GM23338 (cell line): Measurements from ENCODE around the gene CHIA. TPM values are rescaled to one million over a fixed set of nuclear protein-coding genes. Genes with fewer than 3 reads are reported as not detected.

Experiments used
- ATAC-seq: fragments of 200-7000 bp; cut with Tn5 transposase; 3 replicates; pipeline ENCODE4 v1.9.1; 2020
- DNase-seq: peaks from one replicate; pipeline ENCODE4 v3.0.0-alpha.2; 2015; ENCODE audit warnings: low spot score
- H2AFZ ChIP-seq: fragments of 200-600 bp; sonication (generic); 2 replicates; pipeline ENCODE4 v1.8.0; 2016; ENCODE audit warnings: antibody characterized with exemption, mild to moderate bottlenecking, moderate library complexity
- H3F3A ChIP-seq: fragments of 200-600 bp; sonication (generic); replicated peaks from 2 replicates; pipeline ENCODE4 v1.8.0; 2017; ENCODE audit warnings: antibody characterized with exemption, mixed run types, low read depth
- H3K27ac ChIP-seq: fragments of 200-600 bp; sonication (generic); 2 replicates; pipeline ENCODE4 v1.6.1; 2016; ENCODE audit warnings: low read depth
- H3K27me3 ChIP-seq: fragments of 200-600 bp; sonication (generic); 2 replicates; pipeline ENCODE4 v1.8.0; 2016; ENCODE audit warnings: mild to moderate bottlenecking, mixed run types, moderate library complexity; ENCODE audit not compliant: insufficient read depth
- H3K36me3 ChIP-seq: fragments of 200-600 bp; sonication (generic); 2 replicates; pipeline ENCODE4 v1.8.0; 2016; ENCODE audit warnings: mild to moderate bottlenecking; ENCODE audit not compliant: insufficient read depth
- H3K4me1 ChIP-seq: fragments of 200-600 bp; sonication (generic); 2 replicates; pipeline ENCODE4 v1.8.0; 2016; ENCODE audit warnings: mild to moderate bottlenecking, moderate library complexity; ENCODE audit not compliant: insufficient read depth
- H3K4me2 ChIP-seq: fragments of 200-600 bp; sonication (generic); 2 replicates; pipeline ENCODE4 v1.7.1; 2017; ENCODE audit warnings: mixed run types
- H3K4me3 ChIP-seq: fragments of 200-600 bp; sonication (generic); 2 replicates; pipeline ENCODE4 v1.6.1; 2016; ENCODE audit warnings: mixed run types
- H3K79me2 ChIP-seq: fragments of 200-600 bp; sonication (generic); replicated peaks from 2 replicates; pipeline ENCODE4 v1.8.0; 2017; ENCODE audit warnings: mild to moderate bottlenecking; ENCODE audit not compliant: insufficient read depth
- H3K9me2 ChIP-seq: fragments of 200-600 bp; sonication (generic); 2 replicates; pipeline ENCODE4 v1.8.0; 2017; ENCODE audit not compliant: insufficient read depth
- H4K20me1 ChIP-seq: fragments of 200-600 bp; sonication (generic); replicated peaks from 2 replicates; pipeline ENCODE4 v1.8.0; 2017; ENCODE audit warnings: mild to moderate bottlenecking; ENCODE audit not compliant: insufficient read depth
- H3K27ac Mint-ChIP-seq: 2 replicates; pipeline ENCODE4 v1.8.0; 2020; ENCODE audit warnings: inconsistent platforms, mild to moderate bottlenecking, moderate library complexity, mixed read lengths
- H3K27me3 Mint-ChIP-seq: 3 replicates; pipeline ENCODE4 v1.8.0; 2022; ENCODE audit warnings: low read depth, mild to moderate bottlenecking, moderate library complexity, mixed read lengths, inconsistent platforms; ENCODE audit not compliant: insufficient read depth, poor library complexity
- H3K36me3 Mint-ChIP-seq: 3 replicates; pipeline ENCODE4 v1.8.0; 2021; ENCODE audit warnings: low read depth, mild to moderate bottlenecking, inconsistent platforms, moderate library complexity, mixed read lengths
- H3K4me1 Mint-ChIP-seq: 3 replicates; pipeline ENCODE4 v1.8.0; 2020; ENCODE audit warnings: mild to moderate bottlenecking, inconsistent platforms, mixed read lengths
- H3K4me3 Mint-ChIP-seq: 3 replicates; pipeline ENCODE4 v1.8.0; 2021; ENCODE audit warnings: moderate library complexity, mild to moderate bottlenecking, inconsistent platforms, mixed read lengths
- H3K9me3 Mint-ChIP-seq: 3 replicates; pipeline ENCODE4 v1.8.0; 2020; ENCODE audit warnings: moderate library complexity, mild to moderate bottlenecking, inconsistent platforms, mixed read lengths
- CREB1 ChIP-seq: fragments of 250-450 bp; sonication (Bioruptor Pico); IDR thresholded peaks from 2 replicates; pipeline ENCODE4 v1.5.0; 2020; ENCODE audit warnings: low read depth, mild to moderate bottlenecking, moderate library complexity
- CTCF ChIP-seq, 2 experiments: fragments of 200-600 bp in 1 of 2; sonication (generic) in 1 of 2; conservative IDR thresholded peaks; 2 replicates each; pipeline versions ENCODE4 v1.5.1 to v1.6.1; 2016 to 2017; ENCODE audit warnings: antibody characterized with exemption in 2 of 2, low read depth in 2 of 2, mild to moderate bottlenecking in 2 of 2, moderate library complexity in 1 of 2
- EZH2 ChIP-seq: fragments of 200-600 bp; sonication (generic); IDR thresholded peaks from one replicate; pipeline ENCODE4 v1.8.0; 2017; ENCODE audit warnings: antibody characterized with exemption, mild to moderate bottlenecking, low read depth; ENCODE audit not compliant: unreplicated experiment
- EZH2phosphoT487 ChIP-seq: fragments of 200-600 bp; sonication (generic); IDR thresholded peaks from one replicate; pipeline ENCODE4 v1.8.1; 2018; ENCODE audit warnings: antibody characterized with exemption; ENCODE audit not compliant: unreplicated experiment
- JUNB ChIP-seq: IDR thresholded peaks from one replicate; pipeline ENCODE4 v1.6.1; 2016; ENCODE audit warnings: antibody characterized with exemption; ENCODE audit not compliant: unreplicated experiment
- NANOG ChIP-seq: IDR thresholded peaks from 2 replicates; pipeline ENCODE4 v1.6.1; 2016; ENCODE audit warnings: antibody characterized with exemption, borderline replicate concordance
- POLR2AphosphoS5 ChIP-seq: IDR thresholded peaks from 2 replicates; pipeline ENCODE4 v1.6.1; 2016; ENCODE audit warnings: antibody characterized with exemption, low read depth
- REST ChIP-seq: IDR thresholded peaks from one replicate; pipeline ENCODE4 v1.6.1; 2018; ENCODE audit warnings: antibody characterized with exemption; ENCODE audit not compliant: unreplicated experiment
- STAT1 ChIP-seq: IDR thresholded peaks from one replicate; pipeline ENCODE4 v1.6.1; 2016; ENCODE audit warnings: antibody characterized with exemption; ENCODE audit not compliant: unreplicated experiment
- ZNF114 ChIP-seq: fragments of 250-450 bp; sonication (Bioruptor Pico); IDR thresholded peaks from 2 replicates; pipeline ENCODE4 v1.5.0; 2020; ENCODE audit warnings: mild to moderate bottlenecking, moderate library complexity
- ZNF331 ChIP-seq: fragments of 250-450 bp; sonication (Bioruptor Pico); IDR thresholded peaks from 2 replicates; pipeline ENCODE4 v1.5.0; 2020; ENCODE audit warnings: low read depth, mild to moderate bottlenecking, moderate library complexity
- ZNF462 ChIP-seq: fragments of 250-450 bp; sonication (Bioruptor Pico); IDR thresholded peaks from 2 replicates; pipeline ENCODE4 v1.5.0; 2020; ENCODE audit warnings: mild to moderate bottlenecking, moderate library complexity
- polyA plus RNA-seq: library from polyadenylated mRNA; unstranded; fragments of >200 nt; fragmentation: Nextera tagmentation; extraction: Ambion mirVana; gene quantifications from 2 replicates; pipeline ENCODE4 v1.2.1, GENCODE V29; 2016
- total RNA-seq: library from RNA; depleted of rRNA; stranded (reverse); fragments of >200 nt; shearing (Covaris generic); gene quantifications from 2 replicates; pipeline ENCODE4 v1.2.3, GENCODE V29; 2014
- TF ChIP-seq, protein P1 (sequence below): IDR thresholded peaks from 2 replicates; pipeline ENCODE4 v1.6.1; 2016; ENCODE audit warnings: antibody characterized with exemption

The CHIA gene
- total and polyA plus RNA-seq, 2 experiments from 2014 or later: not detected

GRCh38 chr1:111272081-111272480 lies 18.6 kb upstream of the CHIA start (continued):
- TF ChIP-seq, protein P1, sequence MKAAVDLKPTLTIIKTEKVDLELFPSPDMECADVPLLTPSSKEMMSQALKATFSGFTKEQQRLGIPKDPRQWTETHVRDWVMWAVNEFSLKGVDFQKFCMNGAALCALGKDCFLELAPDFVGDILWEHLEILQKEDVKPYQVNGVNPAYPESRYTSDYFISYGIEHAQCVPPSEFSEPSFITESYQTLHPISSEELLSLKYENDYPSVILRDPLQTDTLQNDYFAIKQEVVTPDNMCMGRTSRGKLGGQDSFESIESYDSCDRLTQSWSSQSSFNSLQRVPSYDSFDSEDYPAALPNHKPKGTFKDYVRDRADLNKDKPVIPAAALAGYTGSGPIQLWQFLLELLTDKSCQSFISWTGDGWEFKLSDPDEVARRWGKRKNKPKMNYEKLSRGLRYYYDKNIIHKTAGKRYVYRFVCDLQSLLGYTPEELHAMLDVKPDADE: no peak
- no peak for TF ChIP-seq JUNB
- no peak for TF ChIP-seq NANOG
- TF ChIP-seq STAT1: no peak

DNA sequence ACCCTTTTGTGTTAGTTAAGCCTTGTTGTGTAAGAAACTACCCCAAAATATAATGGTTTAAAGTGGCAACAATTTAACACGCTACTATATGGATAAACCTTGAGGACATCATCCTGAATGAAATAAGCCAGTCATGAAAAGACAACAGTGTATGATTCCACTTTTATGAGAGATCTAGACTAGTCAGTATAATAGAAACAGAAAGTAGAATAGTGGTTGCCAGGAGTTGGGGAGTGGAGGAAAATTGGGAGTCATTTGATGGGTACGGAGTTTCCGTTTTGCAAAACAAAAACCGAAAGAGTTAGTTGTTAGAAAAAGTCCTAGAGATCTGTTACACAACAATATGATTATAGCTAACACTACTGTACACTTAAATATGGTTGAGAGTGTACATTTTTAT lies 16.0 kb upstream of the CHIA start:
- no peak overlapping the region for H3K4me3 Mint-ChIP-seq
- Histone ChIP-seq H3K79me2 (no peaks in the 10 kb centered on the region), H3K27ac (no peak overlapping the region), H3K36me3 (no peaks in the 10 kb centered on the region), H3K27me3 (no peaks in the 10 kb centered on the region), H2AFZ (peak overlapping the region; percentile 80; the same call in 1 of the 2 replicates), H3K4me3 (no peak overlapping the region), H3F3A (no peaks in the 10 kb centered on the region), H3K4me2 (no peak overlapping the region), H4K20me1 (no peaks in the 10 kb centered on the region), H3K4me1 (peaks cover 12% of the 10 kb centered on the region), H3K9me2 (peaks cover 12% of the 10 kb centered on the region)
- H3K9me3 Mint-ChIP-seq: no peaks in the 10 kb centered on the region
- ATAC-seq (no peak), DNase-seq (no peak)
- H3K36me3 Mint-ChIP-seq: no peaks in the 10 kb centered on the region
- H3K4me1 Mint-ChIP-seq: peaks cover 16% of the 10 kb centered on the region
- no peak overlapping the region for H3K27ac Mint-ChIP-seq
- peaks cover 6% of the 10 kb centered on the region for H3K27me3 Mint-ChIP-seq
- TF ChIP-seq ZNF114 (CRISPR knock-in tag): no peak
- TF ChIP-seq REST: no peak
- no peak for TF ChIP-seq CREB1 (CRISPR knock-in tag)
- TF ChIP-seq JUNB: no peak
- TF ChIP-seq NANOG: no peak
- TF ChIP-seq ZNF331 (CRISPR knock-in tag): no peak
- no peak for TF ChIP-seq CTCF (conservative IDR thresholded peaks at IDR 0.05; ENCODE audit: low read depth in 2 of 2)
- TF ChIP-seq POLR2AphosphoS5: no peak
- TF ChIP-seq ZNF462 (CRISPR knock-in tag): no peak
- TF ChIP-seq EZH2: no peak
- TF ChIP-seq EZH2phosphoT487: no peak
